HCT116 (cell line): Measurements from ENCODE around the gene CSRNP2. TPM values are rescaled to one million over a fixed set of nuclear protein-coding genes. Genes with fewer than 3 reads are reported as not detected.

Experiments
- ATAC-seq: fragments of 200-7000 bp; cut with Tn5 transposase; 2 replicates; pipeline ENCODE4 v1.9.1; 2020; ENCODE audit warnings: mild to moderate bottlenecking, moderate library complexity
- BruUV-seq: library from RNA; stranded (reverse); fragments of 400-500 nt; replicated peaks from 2 replicates; lab custom pipeline; 2021; lab: Mats Ljungman, UMichigan
- CTCF ChIA-PET: fragments of 300-600 bp; sonication (Branson Sonifier 250); formaldehyde crosslinking; loops from one replicate; lab custom pipeline; 2021; ENCODE audit warnings: antibody characterized with exemption; lab: Charles Lee
- POLR2A ChIA-PET: fragments of 300-600, 350-600 bp; sonication (Branson Sonifier 250); formaldehyde crosslinking; loops from one replicate; lab custom pipeline; 2021; ENCODE audit warnings: antibody characterized with exemption; lab: Charles Lee
- RAD21 ChIA-PET, 2 experiments: fragments of 300-600 bp; sonication (Branson Sonifier 250); formaldehyde crosslinking; loops; one replicate each; lab custom pipeline; 2023; ENCODE audit warnings: low total read pairs in 2 of 2; ENCODE audit not compliant: uncharacterized antibody in 2 of 2, unreplicated experiment in 2 of 2, low non-redundant PET in 1 of 2; lab: Charles Lee
- DNase-seq: peaks from one replicate; pipeline ENCODE4 v3.0.0-alpha.2; 2010; ENCODE audit warnings: low read depth, low spot score
- H2AFZ ChIP-seq: fragments of 200-600 bp; shearing (Covaris generic), sonication (generic); 2 replicates; pipeline ENCODE4 v1.6.1; 2017; ENCODE audit warnings: low read depth, mixed run types, mixed read lengths, antibody characterized with exemption, low read length; ENCODE audit not compliant: poor library complexity, severe bottlenecking
- H3K27ac ChIP-seq: 2 replicates; pipeline ENCODE4 v1.5.1; 2012; ENCODE audit warnings: low read depth, low read length
- H3K27me3 ChIP-seq: fragments of 200-600 bp; sonication (generic); 2 replicates; pipeline ENCODE4 v1.6.1; 2016; ENCODE audit warnings: mixed run types, low read length, mixed read lengths; ENCODE audit not compliant: insufficient read depth
- H3K36me3 ChIP-seq, 2 experiments: fragments of 200-500 bp in 1 of 2; fragments of 200-600 bp in 1 of 2; sonication (Bioruptor generic) in 1 of 2; sonication (generic) in 1 of 2; 2 replicates each; pipeline versions ENCODE4 v1.5.1 to v1.6.1; 2014 to 2016; ENCODE audit warnings: low read length in 2 of 2, inconsistent platforms in 1 of 2, mixed read lengths in 1 of 2, mixed run types in 1 of 2; ENCODE audit not compliant: insufficient read depth in 2 of 2, control insufficient read depth in 1 of 2
- H3K4me1 ChIP-seq, 2 experiments: fragments of 200-600 bp in 1 of 2; sonication (generic) in 1 of 2; 2 replicates each; pipeline versions ENCODE4 v1.5.1 to v1.6.1; 2012 to 2017; ENCODE audit warnings: low read length in 2 of 2, inconsistent platforms in 1 of 2, mild to moderate bottlenecking in 1 of 2, mixed read lengths in 1 of 2, mixed run types in 1 of 2, moderate library complexity in 1 of 2; ENCODE audit not compliant: insufficient read depth in 2 of 2, control insufficient read depth in 1 of 2
- H3K4me2 ChIP-seq: fragments of 200-600 bp; sonication (generic); 2 replicates; pipeline ENCODE4 v1.6.1; 2017; ENCODE audit warnings: mixed run types, low read length, mixed read lengths
- H3K4me3 ChIP-seq, 2 experiments: fragments of 200-600 bp in 1 of 2; sonication (generic) in 1 of 2; replicated peaks in 1 of 2; 2 replicates each; pipeline ENCODE4 v1.5.1; 2011 to 2016; ENCODE audit warnings: low read length in 2 of 2, control low read depth in 1 of 2, low read depth in 1 of 2, mild to moderate bottlenecking in 1 of 2, mixed read lengths in 1 of 2, mixed run types in 1 of 2
- H3K79me2 ChIP-seq: fragments of 200-600 bp; sonication (generic); 2 replicates; pipeline ENCODE4 v1.6.1; 2017; ENCODE audit warnings: mild to moderate bottlenecking, mixed run types, low read length, moderate library complexity, mixed read lengths; ENCODE audit not compliant: insufficient read depth
- H3K9ac ChIP-seq: fragments of 200-600 bp; sonication (generic); 2 replicates; pipeline ENCODE4 v1.6.1; 2016; ENCODE audit warnings: low read length, mixed read lengths
- H3K9me2 ChIP-seq: fragments of 200-600 bp; sonication (generic), shearing (Covaris generic); 2 replicates; pipeline ENCODE4 v1.6.1; 2017; ENCODE audit warnings: mixed run types, mild to moderate bottlenecking, moderate library complexity; ENCODE audit not compliant: insufficient read depth
- H3K9me3 ChIP-seq, 2 experiments: fragments of 200-500 bp in 1 of 2; fragments of 200-600 bp in 1 of 2; sonication (Bioruptor generic) in 1 of 2; sonication (generic) in 1 of 2; 2 replicates each; pipeline ENCODE4 v1.6.1; 2014 to 2017; ENCODE audit warnings: low read length in 2 of 2, mixed read lengths in 2 of 2, inconsistent platforms in 1 of 2, low read depth in 1 of 2, mild to moderate bottlenecking in 1 of 2, mixed run types in 1 of 2, moderate library complexity in 1 of 2; ENCODE audit not compliant: control insufficient read depth in 1 of 2, insufficient read depth in 1 of 2
- H4K20me1 ChIP-seq: fragments of 200-600 bp; sonication (generic), shearing (Covaris generic); 2 replicates; pipeline ENCODE4 v1.6.1; 2017; ENCODE audit warnings: mixed run types, mild to moderate bottlenecking, moderate library complexity; ENCODE audit not compliant: insufficient read depth
- ATF3 ChIP-seq: IDR thresholded peaks from 2 replicates; pipeline ENCODE4 v1.6.1; 2012
- CBX3 ChIP-seq: IDR thresholded peaks from 2 replicates; pipeline ENCODE4 v1.6.1; 2012; ENCODE audit warnings: low read depth
- EZH2phosphoT487 ChIP-seq: fragments of 200-600 bp; IDR thresholded peaks from 2 replicates; pipeline ENCODE4 v1.6.1; 2018; ENCODE audit warnings: antibody characterized with exemption, borderline replicate concordance
- JUND ChIP-seq: IDR thresholded peaks from 2 replicates; pipeline ENCODE4 v1.6.1; 2012
- MAX ChIP-seq: IDR thresholded peaks from 2 replicates; pipeline ENCODE4 v1.6.1; 2012
- POLR2A ChIP-seq: IDR thresholded peaks from 2 replicates; pipeline ENCODE4 v1.7.0; 2011; ENCODE audit warnings: borderline replicate concordance; ENCODE audit not compliant: insufficient read depth, insufficient read length; ENCODE audit errors: extremely low read depth
- POLR2AphosphoS5 ChIP-seq: IDR thresholded peaks from 2 replicates; pipeline ENCODE4 v1.6.1; 2011; ENCODE audit warnings: mild to moderate bottlenecking, low read depth, low read length, moderate library complexity
- SRF ChIP-seq: IDR thresholded peaks from 2 replicates; pipeline ENCODE4 v1.6.1; 2012; ENCODE audit warnings: low read depth
- YY1 ChIP-seq: IDR thresholded peaks from 2 replicates; pipeline ENCODE4 v1.6.1; 2011; ENCODE audit warnings: low read length, low read depth, moderate library complexity, mild to moderate bottlenecking; ENCODE audit not compliant: insufficient replicate concordance; ENCODE audit errors: extremely low read depth
- intact Hi-C: fragments of 100-400 bp; cut with micrococcal nuclease; formaldehyde crosslinking; loops from 2 replicates; pipeline ENCODE4 v1.10.0; 2022
- total RNA-seq: library from RNA; stranded (reverse); gene quantifications from one replicate; pipeline ENCODE4 v1.2.1, GENCODE V29; 2021; ENCODE audit not compliant: unreplicated experiment

The CSRNP2 gene
- total RNA-seq, 1 experiment from 2014 or later: 19.0 TPM

- no peak overlapping the region for H3K9ac ChIP-seq
- no peak overlapping the region for H3K4me2 ChIP-seq
- no peak overlapping the region for H2AFZ ChIP-seq
- H3K9me3 ChIP-seq: no peaks in the 10 kb centered on the region
- intact Hi-C loops: no loop called here
- H3K4me3 ChIP-seq: no peak overlapping the region
- H4K20me1 ChIP-seq: peaks cover 4% of the 10 kb centered on the region; the same call in 1 of the 2 replicates
- no TSS peak for BruUV-seq
- TF ChIP-seq POLR2A (no peak), SRF (no peak), YY1 (no peak), EZH2phosphoT487 (no peak)
- POLR2A ChIA-PET: no interaction called here
- H3K27me3 ChIP-seq: no peaks in the 10 kb centered on the region
- H3K36me3 ChIP-seq: peaks cover 0 to 5% of the 10 kb centered on the region in 2 experiments; a peak in 1 of 4 replicates
- peaks cover 11% of the 10 kb centered on the region; the same call in 1 of the 2 replicates for H3K79me2 ChIP-seq
- peaks cover 6 to 24% of the 10 kb centered on the region in 2 experiments; a peak in 3 of 4 replicates for H3K4me1 ChIP-seq
- ATAC-seq: no peak
- H3K27ac ChIP-seq: no peak overlapping the region
- H3K9me2 ChIP-seq: no peaks in the 10 kb centered on the region
- RAD21 ChIA-PET: no interaction called here
- DNase-seq: no peak
- CTCF ChIA-PET: no interaction called here
Observed at GRCh38 chr12:51126297-51126696, 42.9 kb upstream of the CSRNP2 start.

GRCh38 chr12:51124504-51124903 lies 41.1 kb upstream of the CSRNP2 start:
- CTCF ChIA-PET: no interaction called here
- no peak for ATAC-seq
- no peak overlapping the region for H3K4me2 ChIP-seq

More at GRCh38 chr12:51124504-51124903, 41.1 kb upstream of the CSRNP2 start:
- Histone ChIP-seq H3K9me3 (no peaks in the 10 kb centered on the region), H3K27ac (no peak overlapping the region), H3K79me2 (peaks cover 10% of the 10 kb centered on the region; the same call in 1 of the 2 replicates), H3K9ac (no peak overlapping the region), H4K20me1 (peaks cover 4% of the 10 kb centered on the region; the same call in 1 of the 2 replicates), H2AFZ (no peak overlapping the region), H3K36me3 (peaks cover 0 to 5% of the 10 kb centered on the region in 2 experiments; a peak in 1 of 4 replicates), H3K4me3 (no peak overlapping the region), H3K27me3 (no peaks in the 10 kb centered on the region), H3K4me1 (peaks cover 6 to 32% of the 10 kb centered on the region in 2 experiments; a peak in 3 of 4 replicates), H3K9me2 (no peaks in the 10 kb centered on the region)
- RAD21 ChIA-PET: no interaction called here
- BruUV-seq: no TSS peak
- TF ChIP-seq POLR2AphosphoS5 (no peak), MAX (no peak), JUND (no peak), EZH2phosphoT487 (no peak), CBX3 (no peak), ATF3 (no peak), POLR2A (no peak)
- intact Hi-C loops: no loop called here
- POLR2A ChIA-PET: no interaction called here
- DNase-seq: no peak
